ENCODE measurements around the gene SRD5A1. TPM values are rescaled to one million over a fixed set of nuclear protein-coding genes. Genes with fewer than 3 reads are reported as not detected.

The SRD5A1 gene
- total and polyA plus RNA-seq, 12 donors = 1.6 to 15.0 (median 6.7) TPM

DNA sequence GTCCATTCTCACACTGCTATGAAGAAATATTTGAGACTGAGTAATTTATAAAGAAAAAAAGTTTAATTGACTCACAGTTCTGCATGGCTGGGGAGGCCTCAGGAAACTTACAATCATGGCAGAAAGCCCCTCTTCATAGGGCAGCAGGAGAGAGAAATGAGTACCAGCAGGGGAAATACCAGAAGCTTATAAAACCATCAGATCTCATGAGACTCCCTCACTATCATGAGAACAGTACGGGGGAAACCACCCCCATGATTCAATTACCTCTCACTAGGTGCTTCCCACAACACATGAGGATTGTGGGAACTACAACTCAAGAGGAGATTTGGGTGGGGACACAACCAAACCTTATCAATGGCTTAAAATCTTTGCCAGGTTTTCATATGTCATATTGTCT, 59.7 kb downstream of the SRD5A1 start:
- Histone ChIP-seq H3K36me3 (replicated peaks in 1 of 2) (no peaks in the 10 kb centered on the region), H3K9me3 (replicated peaks in 1 of 3) (no peaks in the 10 kb centered on the region), H3K27ac (no peak overlapping the region), H3K4me3 (no peak overlapping the region), H3K4me1 (replicated peaks in 1 of 2) (no peaks in the 10 kb centered on the region), H3K27me3 (no peaks in the 10 kb centered on the region)
- WGBS, 4 donors = 48 to 83% (median 68%) methylated on average over 1 of the region's 1 CpG
- no peak for TF ChIP-seq POLR2A (IDR thresholded peaks at IDR 0.05)
- TF ChIP-seq, protein P1, sequence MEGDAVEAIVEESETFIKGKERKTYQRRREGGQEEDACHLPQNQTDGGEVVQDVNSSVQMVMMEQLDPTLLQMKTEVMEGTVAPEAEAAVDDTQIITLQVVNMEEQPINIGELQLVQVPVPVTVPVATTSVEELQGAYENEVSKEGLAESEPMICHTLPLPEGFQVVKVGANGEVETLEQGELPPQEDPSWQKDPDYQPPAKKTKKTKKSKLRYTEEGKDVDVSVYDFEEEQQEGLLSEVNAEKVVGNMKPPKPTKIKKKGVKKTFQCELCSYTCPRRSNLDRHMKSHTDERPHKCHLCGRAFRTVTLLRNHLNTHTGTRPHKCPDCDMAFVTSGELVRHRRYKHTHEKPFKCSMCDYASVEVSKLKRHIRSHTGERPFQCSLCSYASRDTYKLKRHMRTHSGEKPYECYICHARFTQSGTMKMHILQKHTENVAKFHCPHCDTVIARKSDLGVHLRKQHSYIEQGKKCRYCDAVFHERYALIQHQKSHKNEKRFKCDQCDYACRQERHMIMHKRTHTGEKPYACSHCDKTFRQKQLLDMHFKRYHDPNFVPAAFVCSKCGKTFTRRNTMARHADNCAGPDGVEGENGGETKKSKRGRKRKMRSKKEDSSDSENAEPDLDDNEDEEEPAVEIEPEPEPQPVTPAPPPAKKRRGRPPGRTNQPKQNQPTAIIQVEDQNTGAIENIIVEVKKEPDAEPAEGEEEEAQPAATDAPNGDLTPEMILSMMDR (IDR thresholded peaks at IDR 0.05) = no peak
- no peak for DNase-seq
- intact Hi-C loops (cut with DNase I) = no loop called here

DNA sequence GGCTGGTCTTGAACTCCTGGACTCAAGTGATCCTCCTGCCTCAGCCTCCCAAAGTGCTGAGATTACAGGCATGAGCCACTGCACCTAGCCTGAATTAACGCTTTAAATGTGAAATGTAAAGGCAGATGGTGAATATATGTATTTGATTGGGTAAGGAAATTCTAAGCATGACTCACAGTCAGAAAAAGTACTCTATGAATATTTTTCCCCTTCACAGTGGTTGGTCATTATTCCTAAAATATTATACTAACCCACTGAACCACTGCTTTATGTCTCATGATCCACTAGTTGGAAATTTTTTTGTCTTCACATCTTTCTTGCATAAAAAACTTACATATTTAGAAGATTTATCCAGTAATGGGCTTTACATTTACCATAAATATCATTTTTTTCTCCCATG, 65.5 kb downstream of the SRD5A1 start:
- Histone ChIP-seq H3K27me3 (no peaks in the 10 kb centered on the region), H3K9me3 (replicated peaks in 1 of 3) (no peaks in the 10 kb centered on the region), H3K36me3 (replicated peaks in 1 of 2) (no peaks in the 10 kb centered on the region), H3K4me1 (replicated peaks in 1 of 2) (peaks cover 0 to 2% of the 10 kb centered on the region in 2 donors), H3K4me3 (no peak overlapping the region), H3K27ac (no peak overlapping the region)
- intact Hi-C loops (cut with DNase I) = no loop called here
- no peak for DNase-seq
- WGBS, 4 donors = 52 to 79% (median 70%) methylated on average over 1 of the region's 1 CpG
- TF ChIP-seq POLR2A (IDR thresholded peaks at IDR 0.05) = no peak
- TF ChIP-seq, protein P1 (IDR thresholded peaks at IDR 0.05) = no peak

DNA sequence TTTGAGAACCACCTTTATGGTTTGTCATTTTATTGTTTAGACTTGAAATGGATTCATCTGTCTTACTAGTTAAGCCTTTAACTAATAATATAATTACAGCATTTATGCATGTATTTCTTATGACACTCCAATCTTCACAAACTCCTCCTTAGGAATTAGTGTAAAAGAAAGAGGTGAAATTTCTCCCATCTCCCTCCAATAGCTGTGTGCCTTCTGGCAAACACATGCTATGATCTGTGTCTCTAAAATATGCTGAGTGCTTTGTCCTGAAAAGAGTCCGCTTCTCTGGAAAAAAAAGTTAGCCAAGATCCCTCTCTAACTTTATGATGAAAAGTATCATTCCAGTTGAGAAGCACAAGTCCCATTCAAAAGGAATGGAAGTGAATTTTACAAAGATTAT, 66.1 kb downstream of the SRD5A1 start:
- no peak overlapping the region for H3K4me3 ChIP-seq
- TF ChIP-seq, protein P1 (IDR thresholded peaks at IDR 0.05) = no peak
- TF ChIP-seq POLR2A (IDR thresholded peaks at IDR 0.05) = no peak
- intact Hi-C loops (cut with DNase I) = no loop called here
- DNase-seq = no peak
- H3K36me3 ChIP-seq (replicated peaks in 1 of 2) = no peaks in the 10 kb centered on the region
- no peaks in the 10 kb centered on the region for H3K9me3 ChIP-seq (replicated peaks in 1 of 3)
- H3K4me1 ChIP-seq (replicated peaks in 1 of 2) = peaks cover 2 to 9% of the 10 kb centered on the region in 2 donors
- WGBS, 4 donors = 58 to 90% (median 70%) methylated on average over 1 of the region's 1 CpG
- H3K27ac ChIP-seq = no peak overlapping the region
- H3K27me3 ChIP-seq = no peaks in the 10 kb centered on the region

DNA sequence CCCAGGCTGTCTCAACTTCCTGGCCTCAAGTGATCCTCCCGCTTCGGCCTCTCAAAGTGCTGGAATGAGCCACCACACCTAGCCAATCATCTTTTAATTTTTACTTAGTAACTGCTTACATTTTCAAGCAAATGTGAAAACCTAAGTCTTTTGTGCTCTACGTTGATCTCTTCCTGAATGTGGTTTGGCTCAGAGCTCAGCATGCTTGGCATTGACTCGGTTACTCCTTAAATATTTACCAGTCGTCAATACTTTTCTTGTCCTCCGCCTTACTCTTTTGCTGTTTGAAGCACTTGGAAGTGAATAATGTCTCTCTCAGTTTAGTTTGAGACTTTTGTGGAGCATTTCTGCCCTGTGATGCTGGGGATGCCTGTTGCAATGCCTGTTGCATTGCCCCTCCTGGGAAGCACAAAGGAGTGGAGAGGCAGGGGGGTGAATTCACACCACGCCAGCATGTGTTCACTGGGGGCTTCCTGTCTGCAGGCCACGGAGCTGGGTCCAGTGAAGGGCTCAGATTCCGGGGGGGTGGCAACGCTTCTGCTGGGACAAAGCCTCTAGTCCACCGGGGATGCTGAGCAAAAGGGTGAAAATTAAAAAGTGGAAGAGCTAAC, 66.9 kb downstream of the SRD5A1 start:
- WGBS, 4 donors = 49 to 66% (median 58%) methylated on average over 11 of the region's 11 CpGs
- Histone ChIP-seq H3K27ac (no peak overlapping the region), H3K4me3 (no peak overlapping the region), H3K9me3 (replicated peaks in 1 of 3) (no peaks in the 10 kb centered on the region), H3K27me3 (no peaks in the 10 kb centered on the region), H3K36me3 (replicated peaks in 1 of 2) (no peaks in the 10 kb centered on the region), H3K4me1 (replicated peaks in 1 of 2) (peaks cover 10 to 17% of the 10 kb centered on the region in 2 donors)
- intact Hi-C loops (cut with DNase I) = no loop called here
- peak in 1 of 7 donors; percentile 28 for DNase-seq
- TF ChIP-seq, protein P1 (IDR thresholded peaks at IDR 0.05) = no peak
- TF ChIP-seq POLR2A (IDR thresholded peaks at IDR 0.05) = no peak

Data from adrenal gland (tissue), 12 donors.